ENCODE results near the gene HHIP.

DNA sequence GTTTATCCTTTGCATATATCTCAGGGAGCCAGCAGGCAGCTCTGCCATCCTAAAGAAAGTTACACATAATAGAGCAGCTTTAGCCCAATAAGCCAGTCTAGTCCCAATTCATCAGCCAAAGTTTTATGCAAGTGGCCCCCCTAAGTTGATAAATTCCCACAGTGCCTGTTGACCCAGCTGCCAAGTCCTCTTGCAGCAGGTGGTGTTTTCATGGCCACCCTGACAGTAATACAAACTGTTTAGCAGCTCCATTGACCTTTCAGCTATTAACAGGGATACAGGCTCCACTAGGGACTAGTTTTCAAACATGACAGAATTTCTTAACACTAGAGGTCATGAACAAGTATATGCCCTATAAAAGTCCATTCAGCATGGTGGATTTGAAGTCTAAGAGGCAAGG lies 77.5 kb downstream of the HHIP start:
- no peak for TF ChIP-seq EZH2 (IDR thresholded peaks at IDR 0.05; ENCODE audit: low read depth)
- TF ChIP-seq, protein P1, sequence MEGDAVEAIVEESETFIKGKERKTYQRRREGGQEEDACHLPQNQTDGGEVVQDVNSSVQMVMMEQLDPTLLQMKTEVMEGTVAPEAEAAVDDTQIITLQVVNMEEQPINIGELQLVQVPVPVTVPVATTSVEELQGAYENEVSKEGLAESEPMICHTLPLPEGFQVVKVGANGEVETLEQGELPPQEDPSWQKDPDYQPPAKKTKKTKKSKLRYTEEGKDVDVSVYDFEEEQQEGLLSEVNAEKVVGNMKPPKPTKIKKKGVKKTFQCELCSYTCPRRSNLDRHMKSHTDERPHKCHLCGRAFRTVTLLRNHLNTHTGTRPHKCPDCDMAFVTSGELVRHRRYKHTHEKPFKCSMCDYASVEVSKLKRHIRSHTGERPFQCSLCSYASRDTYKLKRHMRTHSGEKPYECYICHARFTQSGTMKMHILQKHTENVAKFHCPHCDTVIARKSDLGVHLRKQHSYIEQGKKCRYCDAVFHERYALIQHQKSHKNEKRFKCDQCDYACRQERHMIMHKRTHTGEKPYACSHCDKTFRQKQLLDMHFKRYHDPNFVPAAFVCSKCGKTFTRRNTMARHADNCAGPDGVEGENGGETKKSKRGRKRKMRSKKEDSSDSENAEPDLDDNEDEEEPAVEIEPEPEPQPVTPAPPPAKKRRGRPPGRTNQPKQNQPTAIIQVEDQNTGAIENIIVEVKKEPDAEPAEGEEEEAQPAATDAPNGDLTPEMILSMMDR (conservative IDR thresholded peaks at IDR 0.05): no peak
